GM18499 (cell line): ENCODE results near the gene TENM4.
"Not testable (repeated sequence)": the region's sequence is repeated elsewhere in the genome, so short reads cannot be mapped to it uniquely, and the experiment has no call there.

Source experiments
- ATAC-seq: cut with Tn5 transposase; IDR thresholded peaks from one replicate; pipeline ENCODE4 v1.9.1; 2021; ENCODE audit warnings: moderate number of reproducible peaks; ENCODE audit not compliant: insufficient read depth, unreplicated experiment

TENM4 gene

GRCh38 chr11:79017811-79018210 is 423.0 kb downstream of the TENM4 start:
- ATAC-seq = no peak

GRCh38 chr11:79013509-79013908 is 427.3 kb downstream of the TENM4 start:
- no peak for ATAC-seq

GRCh38 chr11:79011357-79011756 is 429.5 kb downstream of the TENM4 start:
- no peak for ATAC-seq

GRCh38 chr11:79007771-79008402 is 432.9 kb downstream of the TENM4 start:
- ATAC-seq = no peak

GRCh38 chr11:79006854-79007253 is 434.0 kb downstream of the TENM4 start:
- ATAC-seq = no peak

GRCh38 chr11:78996007-78996406 is 444.8 kb downstream of the TENM4 start:
- no peak for ATAC-seq

GRCh38 chr11:78995171-78995570 is 445.7 kb downstream of the TENM4 start:
- no peak for ATAC-seq

GRCh38 chr11:78993802-78994430 is 446.9 kb downstream of the TENM4 start:
- no peak for ATAC-seq

- ATAC-seq = no peak
These were observed 449.1 kb downstream of the TENM4 start for GRCh38 chr11:78991681-78992080.

- no peak for ATAC-seq
These were observed 450.6 kb downstream of the TENM4 start for GRCh38 chr11:78990261-78990660.

GRCh38 chr11:78987748-78988147 is 453.1 kb downstream of the TENM4 start:
- no peak for ATAC-seq

- ATAC-seq = no peak
These were observed 454.5 kb downstream of the TENM4 start for GRCh38 chr11:78986305-78986704.

GRCh38 chr11:78985663-78986062 is 455.2 kb downstream of the TENM4 start:
- no peak for ATAC-seq

- no peak for ATAC-seq
These were observed 458.4 kb downstream of the TENM4 start for GRCh38 chr11:78982473-78982872.

- ATAC-seq = no peak
These were observed 459.7 kb downstream of the TENM4 start for GRCh38 chr11:78981153-78981552.

- ATAC-seq = no peak
These were observed 462.0 kb downstream of the TENM4 start for GRCh38 chr11:78978831-78979230.

GRCh38 chr11:78977848-78978247 is 463.0 kb downstream of the TENM4 start:
- not testable (repeated sequence) for ATAC-seq

- no peak for ATAC-seq
These were observed 463.8 kb downstream of the TENM4 start for GRCh38 chr11:78977009-78977408.

GRCh38 chr11:78975081-78975480 is 465.7 kb downstream of the TENM4 start:
- no peak for ATAC-seq

- no peak for ATAC-seq
These were observed 467.0 kb downstream of the TENM4 start for GRCh38 chr11:78973876-78974275.

GRCh38 chr11:78972590-78972989 is 468.2 kb downstream of the TENM4 start:
- no peak for ATAC-seq

GRCh38 chr11:78972177-78972576 is 468.7 kb downstream of the TENM4 start:
- ATAC-seq = no peak
